ENCODE measurements around the gene SPATA31A3. TPM values are rescaled to one million over a fixed set of nuclear protein-coding genes. Genes with fewer than 3 reads are reported as not detected.

SPATA31A3 gene
- total RNA-seq, 1 experiment from 2014 or later, result not detected

Other genes with a start within 250 kb of the SPATA31A3 start
- gene ZNF658, start 91.8 kb downstream of the SPATA31A3 start, total RNA-seq (2021), result 3.5 and 5.0 TPM in 2 replicates